Colon (tissue), 2 donors: Measurements from ENCODE around the gene UQCC5.

Source experiments
- FAIRE-seq: peaks from 2 replicates; lab custom pipeline; 2012; peaks lifted over from hg19 to GRCh38; lab: Jason Lieb, UNC
- donor health status: control.
- donor health status: control.

Gene UQCC5

GRCh38 chr3:52570076-52570475 lies 33.7 kb downstream of the UQCC5 start:
- FAIRE-seq: no peak

GRCh38 chr3:52572221-52572620 lies 35.8 kb downstream of the UQCC5 start:
- no peak for FAIRE-seq

- FAIRE-seq: no peak
These were observed 37.9 kb downstream of the UQCC5 start for GRCh38 chr3:52574056-52574965.
